Body of pancreas (tissue), 4 donors: ENCODE data around the gene RAB23.

Source experiments
- POLR2A ChIP-seq, 3 donors: fragments of 450-650 bp; IDR thresholded peaks; one replicate each; pipeline ENCODE4 v1.6.1; 2016; ENCODE audit warnings: antibody characterized with exemption in 3 of 3, mild to moderate bottlenecking in 2 of 3
- TF ChIP-seq, protein P1 (sequence below), 7 experiments: fragments of 450-650 bp in 4 of 7; fragments of 200-600 bp in 3 of 7; sonication (generic) in 3 of 7; IDR thresholded peaks; one replicate each; pipeline ENCODE4 v1.5.1; 2016 to 2019; ENCODE audit warnings: antibody characterized with exemption in 7 of 7

DNA sequence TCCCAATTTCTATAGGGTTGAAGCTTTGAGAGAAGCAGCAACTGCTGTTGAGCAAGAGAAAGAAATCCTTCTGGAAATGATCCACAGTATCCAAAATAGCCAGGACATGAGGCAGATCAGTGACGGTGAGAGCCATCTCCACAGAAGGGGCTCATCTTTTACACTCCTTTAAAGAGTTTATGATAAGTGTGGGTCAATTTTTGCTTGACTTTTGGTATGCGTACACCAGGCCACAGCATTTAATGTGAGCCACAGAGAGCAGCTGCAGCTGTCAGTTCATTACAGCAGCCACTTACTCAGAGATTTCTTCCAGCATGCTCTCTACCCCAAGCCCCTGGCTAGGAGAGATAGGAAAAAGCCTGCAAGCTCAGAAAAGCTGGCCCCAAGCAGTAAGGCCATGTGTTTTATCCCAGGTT is 40.1 kb downstream of the RAB23 start:
- no peak for TF ChIP-seq POLR2A (IDR thresholded peaks at IDR 0.05)
- TF ChIP-seq, protein P1, sequence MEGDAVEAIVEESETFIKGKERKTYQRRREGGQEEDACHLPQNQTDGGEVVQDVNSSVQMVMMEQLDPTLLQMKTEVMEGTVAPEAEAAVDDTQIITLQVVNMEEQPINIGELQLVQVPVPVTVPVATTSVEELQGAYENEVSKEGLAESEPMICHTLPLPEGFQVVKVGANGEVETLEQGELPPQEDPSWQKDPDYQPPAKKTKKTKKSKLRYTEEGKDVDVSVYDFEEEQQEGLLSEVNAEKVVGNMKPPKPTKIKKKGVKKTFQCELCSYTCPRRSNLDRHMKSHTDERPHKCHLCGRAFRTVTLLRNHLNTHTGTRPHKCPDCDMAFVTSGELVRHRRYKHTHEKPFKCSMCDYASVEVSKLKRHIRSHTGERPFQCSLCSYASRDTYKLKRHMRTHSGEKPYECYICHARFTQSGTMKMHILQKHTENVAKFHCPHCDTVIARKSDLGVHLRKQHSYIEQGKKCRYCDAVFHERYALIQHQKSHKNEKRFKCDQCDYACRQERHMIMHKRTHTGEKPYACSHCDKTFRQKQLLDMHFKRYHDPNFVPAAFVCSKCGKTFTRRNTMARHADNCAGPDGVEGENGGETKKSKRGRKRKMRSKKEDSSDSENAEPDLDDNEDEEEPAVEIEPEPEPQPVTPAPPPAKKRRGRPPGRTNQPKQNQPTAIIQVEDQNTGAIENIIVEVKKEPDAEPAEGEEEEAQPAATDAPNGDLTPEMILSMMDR (IDR thresholded peaks at IDR 0.05) = no peak
